HEK293 (cell line): ENCODE measurements around the gene MGMT.

Experiments
- HOXC10 ChIP-seq: sonication (generic); formaldehyde crosslinking; IDR thresholded peaks from 2 replicates; pipeline ENCODE4 v1.8.1; 2023; ENCODE audit warnings: mild to moderate bottlenecking, missing genetic modification reagents
- INSM2 ChIP-seq: fragments of 450-650 bp; formaldehyde crosslinking; IDR thresholded peaks from 2 replicates; pipeline ENCODE4 v1.5.1; 2016; ENCODE audit warnings: missing biosample characterization, missing genetic modification characterization
- KLF10 ChIP-seq: fragments of 450-650 bp; IDR thresholded peaks from 2 replicates; pipeline ENCODE4 v1.5.1; 2018; ENCODE audit warnings: missing biosample characterization, mild to moderate bottlenecking, missing genetic modification characterization
- KLF9 ChIP-seq: fragments of 450-650 bp; formaldehyde crosslinking; IDR thresholded peaks from 2 replicates; pipeline ENCODE4 v1.5.1; 2016; ENCODE audit warnings: missing biosample characterization, missing genetic modification characterization, low read depth
- RBAK ChIP-seq: fragments of 450-650 bp; formaldehyde crosslinking; IDR thresholded peaks from 2 replicates; pipeline ENCODE4 v1.5.1; 2016; ENCODE audit warnings: missing biosample characterization, missing genetic modification characterization
- TRIM28 ChIP-seq: IDR thresholded peaks from 2 replicates; pipeline ENCODE4 v1.6.1; 2011; ENCODE audit warnings: low read length, control low read depth, borderline replicate concordance
- ZBTB20 ChIP-seq: fragments of 450-650 bp; formaldehyde crosslinking; IDR thresholded peaks from 2 replicates; pipeline ENCODE4 v1.5.1; 2016; ENCODE audit warnings: missing biosample characterization, missing genetic modification characterization
- ZIC2 ChIP-seq: fragments of 450-650 bp; formaldehyde crosslinking; IDR thresholded peaks from 2 replicates; pipeline ENCODE4 v1.5.1; 2016; ENCODE audit warnings: missing biosample characterization, missing genetic modification characterization
- ZNF10 ChIP-seq: fragments of 450-650 bp; formaldehyde crosslinking; IDR thresholded peaks from 2 replicates; pipeline ENCODE4 v1.5.1; 2017; ENCODE audit warnings: missing biosample characterization, missing genetic modification characterization
- ZNF133 ChIP-seq: fragments of 450-650 bp; formaldehyde crosslinking; IDR thresholded peaks from 2 replicates; pipeline ENCODE4 v1.5.1; 2016; ENCODE audit warnings: missing biosample characterization, missing genetic modification characterization
- ZNF274 ChIP-seq, 2 experiments: fragments of 200-500 bp in 1 of 2; fragments of 450-650 bp in 1 of 2; sonication (Bioruptor generic) in 1 of 2; formaldehyde crosslinking in 1 of 2; IDR thresholded peaks; 2 replicates each; pipeline versions ENCODE4 v1.5.1 to v1.6.1; 2014 to 2016; ENCODE audit warnings: borderline replicate concordance in 1 of 2, inconsistent platforms in 1 of 2, low read length in 1 of 2, missing biosample characterization in 1 of 2, missing genetic modification characterization in 1 of 2
- ZNF366 ChIP-seq: fragments of 450-650 bp; formaldehyde crosslinking; conservative IDR thresholded peaks from 2 replicates; pipeline ENCODE4 v1.5.1; 2016; ENCODE audit warnings: missing biosample characterization, missing genetic modification characterization
- ZNF394 ChIP-seq: fragments of 450-650 bp; formaldehyde crosslinking; IDR thresholded peaks from 2 replicates; pipeline ENCODE4 v1.5.1; 2016; ENCODE audit warnings: missing biosample characterization, missing genetic modification characterization, mild to moderate bottlenecking, moderate library complexity, borderline replicate concordance
- ZNF398 ChIP-seq: fragments of 450-650 bp; formaldehyde crosslinking; IDR thresholded peaks from 2 replicates; pipeline ENCODE4 v1.5.1; 2017; ENCODE audit warnings: missing biosample characterization, missing genetic modification characterization
- ZNF423 ChIP-seq: fragments of 450-650 bp; formaldehyde crosslinking; IDR thresholded peaks from 2 replicates; pipeline ENCODE4 v1.5.1; 2016; ENCODE audit warnings: missing biosample characterization, missing genetic modification characterization
- ZNF473 ChIP-seq: fragments of 450-650 bp; formaldehyde crosslinking; IDR thresholded peaks from 2 replicates; pipeline ENCODE4 v1.5.1; 2017; ENCODE audit warnings: missing biosample characterization, missing genetic modification characterization
- ZNF600 ChIP-seq: fragments of 450-650 bp; formaldehyde crosslinking; IDR thresholded peaks from 2 replicates; pipeline ENCODE4 v1.5.1; 2016; ENCODE audit warnings: missing biosample characterization, missing genetic modification characterization
- ZNF610 ChIP-seq: fragments of 450-650 bp; formaldehyde crosslinking; IDR thresholded peaks from 2 replicates; pipeline ENCODE4 v1.5.1; 2016; ENCODE audit warnings: missing biosample characterization, missing genetic modification characterization, borderline replicate concordance
- ZNF629 ChIP-seq: fragments of 450-650 bp; formaldehyde crosslinking; IDR thresholded peaks from 2 replicates; pipeline ENCODE4 v1.5.1; 2017; ENCODE audit warnings: missing biosample characterization, missing genetic modification characterization
- ZNF76 ChIP-seq: fragments of 450-650 bp; formaldehyde crosslinking; IDR thresholded peaks from 2 replicates; pipeline ENCODE4; 2016; ENCODE audit warnings: low read depth, missing biosample characterization, missing genetic modification characterization, borderline replicate concordance
- ZSCAN5A ChIP-seq: fragments of 450-650 bp; formaldehyde crosslinking; IDR thresholded peaks from 2 replicates; pipeline ENCODE4 v1.5.1; 2016; ENCODE audit warnings: missing biosample characterization, missing genetic modification characterization
- TF ChIP-seq, protein P1 (sequence below): fragments of 450-650 bp; formaldehyde crosslinking; IDR thresholded peaks from 2 replicates; pipeline ENCODE4 v1.5.1; 2017; ENCODE audit warnings: missing biosample characterization, missing genetic modification characterization
- TF ChIP-seq, protein P2 (sequence below): fragments of 450-650 bp; formaldehyde crosslinking; IDR thresholded peaks from 2 replicates; pipeline ENCODE4 v1.5.1; 2016; ENCODE audit warnings: missing biosample characterization, missing genetic modification characterization, low read depth
- TF ChIP-seq, protein P3 (sequence below): fragments of 450-650 bp; formaldehyde crosslinking; IDR thresholded peaks from 2 replicates; pipeline ENCODE4 v1.5.1; 2016; ENCODE audit warnings: missing biosample characterization, missing genetic modification characterization, borderline replicate concordance

The MGMT gene

GRCh38 chr10:129605986-129606518, 139.0 kb downstream of the MGMT start (continued):
- TF ChIP-seq TRIM28, result peak; percentile 93
- no peak for TF ChIP-seq ZNF133 (tag by site-specific recombination)
- no peak for TF ChIP-seq ZNF274 (IDR thresholded peaks at IDR 0.05; ENCODE audit: low read length)
- TF ChIP-seq ZNF274 (tag by site-specific recombination; IDR thresholded peaks at IDR 0.05; ENCODE audit: borderline replicate concordance), result no peak
- TF ChIP-seq ZNF473, result no peak
- TF ChIP-seq RBAK (tag by site-specific recombination), result no peak
- TF ChIP-seq ZNF423 (tag by site-specific recombination), result peak; percentile 76; the same call in 1 of the 2 replicates
- peak; percentile 46 for TF ChIP-seq KLF9
- TF ChIP-seq, protein P1, sequence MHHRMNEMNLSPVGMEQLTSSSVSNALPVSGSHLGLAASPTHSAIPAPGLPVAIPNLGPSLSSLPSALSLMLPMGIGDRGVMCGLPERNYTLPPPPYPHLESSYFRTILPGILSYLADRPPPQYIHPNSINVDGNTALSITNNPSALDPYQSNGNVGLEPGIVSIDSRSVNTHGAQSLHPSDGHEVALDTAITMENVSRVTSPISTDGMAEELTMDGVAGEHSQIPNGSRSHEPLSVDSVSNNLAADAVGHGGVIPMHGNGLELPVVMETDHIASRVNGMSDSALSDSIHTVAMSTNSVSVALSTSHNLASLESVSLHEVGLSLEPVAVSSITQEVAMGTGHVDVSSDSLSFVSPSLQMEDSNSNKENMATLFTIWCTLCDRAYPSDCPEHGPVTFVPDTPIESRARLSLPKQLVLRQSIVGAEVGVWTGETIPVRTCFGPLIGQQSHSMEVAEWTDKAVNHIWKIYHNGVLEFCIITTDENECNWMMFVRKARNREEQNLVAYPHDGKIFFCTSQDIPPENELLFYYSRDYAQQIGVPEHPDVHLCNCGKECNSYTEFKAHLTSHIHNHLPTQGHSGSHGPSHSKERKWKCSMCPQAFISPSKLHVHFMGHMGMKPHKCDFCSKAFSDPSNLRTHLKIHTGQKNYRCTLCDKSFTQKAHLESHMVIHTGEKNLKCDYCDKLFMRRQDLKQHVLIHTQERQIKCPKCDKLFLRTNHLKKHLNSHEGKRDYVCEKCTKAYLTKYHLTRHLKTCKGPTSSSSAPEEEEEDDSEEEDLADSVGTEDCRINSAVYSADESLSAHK, result peak; percentile 88
- TF ChIP-seq ZNF398, result peak; percentile 61
- no peak for TF ChIP-seq HOXC10 (CRISPR knock-in tag)
- peak; percentile 32 for TF ChIP-seq ZBTB20
- TF ChIP-seq ZNF600 (tag by site-specific recombination), result peak; percentile 87
- TF ChIP-seq, protein P2, sequence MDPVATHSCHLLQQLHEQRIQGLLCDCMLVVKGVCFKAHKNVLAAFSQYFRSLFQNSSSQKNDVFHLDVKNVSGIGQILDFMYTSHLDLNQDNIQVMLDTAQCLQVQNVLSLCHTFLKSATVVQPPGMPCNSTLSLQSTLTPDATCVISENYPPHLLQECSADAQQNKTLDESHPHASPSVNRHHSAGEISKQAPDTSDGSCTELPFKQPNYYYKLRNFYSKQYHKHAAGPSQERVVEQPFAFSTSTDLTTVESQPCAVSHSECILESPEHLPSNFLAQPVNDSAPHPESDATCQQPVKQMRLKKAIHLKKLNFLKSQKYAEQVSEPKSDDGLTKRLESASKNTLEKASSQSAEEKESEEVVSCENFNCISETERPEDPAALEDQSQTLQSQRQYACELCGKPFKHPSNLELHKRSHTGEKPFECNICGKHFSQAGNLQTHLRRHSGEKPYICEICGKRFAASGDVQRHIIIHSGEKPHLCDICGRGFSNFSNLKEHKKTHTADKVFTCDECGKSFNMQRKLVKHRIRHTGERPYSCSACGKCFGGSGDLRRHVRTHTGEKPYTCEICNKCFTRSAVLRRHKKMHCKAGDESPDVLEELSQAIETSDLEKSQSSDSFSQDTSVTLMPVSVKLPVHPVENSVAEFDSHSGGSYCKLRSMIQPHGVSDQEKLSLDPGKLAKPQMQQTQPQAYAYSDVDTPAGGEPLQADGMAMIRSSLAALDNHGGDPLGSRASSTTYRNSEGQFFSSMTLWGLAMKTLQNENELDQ, result no peak
- peak; percentile 88 for TF ChIP-seq ZNF76
- peak; percentile 79 for TF ChIP-seq ZSCAN5A (tag by site-specific recombination)
- TF ChIP-seq ZNF610 (tag by site-specific recombination), result peak; percentile 82; the same call in 1 of the 2 replicates
- TF ChIP-seq, protein P3, sequence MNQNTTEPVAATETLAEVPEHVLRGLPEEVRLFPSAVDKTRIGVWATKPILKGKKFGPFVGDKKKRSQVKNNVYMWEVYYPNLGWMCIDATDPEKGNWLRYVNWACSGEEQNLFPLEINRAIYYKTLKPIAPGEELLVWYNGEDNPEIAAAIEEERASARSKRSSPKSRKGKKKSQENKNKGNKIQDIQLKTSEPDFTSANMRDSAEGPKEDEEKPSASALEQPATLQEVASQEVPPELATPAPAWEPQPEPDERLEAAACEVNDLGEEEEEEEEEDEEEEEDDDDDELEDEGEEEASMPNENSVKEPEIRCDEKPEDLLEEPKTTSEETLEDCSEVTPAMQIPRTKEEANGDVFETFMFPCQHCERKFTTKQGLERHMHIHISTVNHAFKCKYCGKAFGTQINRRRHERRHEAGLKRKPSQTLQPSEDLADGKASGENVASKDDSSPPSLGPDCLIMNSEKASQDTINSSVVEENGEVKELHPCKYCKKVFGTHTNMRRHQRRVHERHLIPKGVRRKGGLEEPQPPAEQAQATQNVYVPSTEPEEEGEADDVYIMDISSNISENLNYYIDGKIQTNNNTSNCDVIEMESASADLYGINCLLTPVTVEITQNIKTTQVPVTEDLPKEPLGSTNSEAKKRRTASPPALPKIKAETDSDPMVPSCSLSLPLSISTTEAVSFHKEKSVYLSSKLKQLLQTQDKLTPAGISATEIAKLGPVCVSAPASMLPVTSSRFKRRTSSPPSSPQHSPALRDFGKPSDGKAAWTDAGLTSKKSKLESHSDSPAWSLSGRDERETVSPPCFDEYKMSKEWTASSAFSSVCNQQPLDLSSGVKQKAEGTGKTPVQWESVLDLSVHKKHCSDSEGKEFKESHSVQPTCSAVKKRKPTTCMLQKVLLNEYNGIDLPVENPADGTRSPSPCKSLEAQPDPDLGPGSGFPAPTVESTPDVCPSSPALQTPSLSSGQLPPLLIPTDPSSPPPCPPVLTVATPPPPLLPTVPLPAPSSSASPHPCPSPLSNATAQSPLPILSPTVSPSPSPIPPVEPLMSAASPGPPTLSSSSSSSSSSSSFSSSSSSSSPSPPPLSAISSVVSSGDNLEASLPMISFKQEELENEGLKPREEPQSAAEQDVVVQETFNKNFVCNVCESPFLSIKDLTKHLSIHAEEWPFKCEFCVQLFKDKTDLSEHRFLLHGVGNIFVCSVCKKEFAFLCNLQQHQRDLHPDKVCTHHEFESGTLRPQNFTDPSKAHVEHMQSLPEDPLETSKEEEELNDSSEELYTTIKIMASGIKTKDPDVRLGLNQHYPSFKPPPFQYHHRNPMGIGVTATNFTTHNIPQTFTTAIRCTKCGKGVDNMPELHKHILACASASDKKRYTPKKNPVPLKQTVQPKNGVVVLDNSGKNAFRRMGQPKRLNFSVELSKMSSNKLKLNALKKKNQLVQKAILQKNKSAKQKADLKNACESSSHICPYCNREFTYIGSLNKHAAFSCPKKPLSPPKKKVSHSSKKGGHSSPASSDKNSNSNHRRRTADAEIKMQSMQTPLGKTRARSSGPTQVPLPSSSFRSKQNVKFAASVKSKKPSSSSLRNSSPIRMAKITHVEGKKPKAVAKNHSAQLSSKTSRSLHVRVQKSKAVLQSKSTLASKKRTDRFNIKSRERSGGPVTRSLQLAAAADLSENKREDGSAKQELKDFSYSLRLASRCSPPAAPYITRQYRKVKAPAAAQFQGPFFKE (tag by site-specific recombination), result no peak
- peak; percentile 58; the same call in 1 of the 2 replicates for TF ChIP-seq ZNF10 (tag by site-specific recombination)
- TF ChIP-seq KLF10 (tag by site-specific recombination), result peak; percentile 91
- TF ChIP-seq ZNF394 (tag by site-specific recombination), result peak; percentile 76
- peak; percentile 97 for TF ChIP-seq ZNF629 (tag by site-specific recombination)
- TF ChIP-seq ZNF366, result peak; percentile 99
- peak; percentile 99 for TF ChIP-seq INSM2 (tag by site-specific recombination)
- peak; percentile 50 for TF ChIP-seq ZIC2 (tag by site-specific recombination)
